Measurements from ENCODE around the gene POLR2E.

DNA sequence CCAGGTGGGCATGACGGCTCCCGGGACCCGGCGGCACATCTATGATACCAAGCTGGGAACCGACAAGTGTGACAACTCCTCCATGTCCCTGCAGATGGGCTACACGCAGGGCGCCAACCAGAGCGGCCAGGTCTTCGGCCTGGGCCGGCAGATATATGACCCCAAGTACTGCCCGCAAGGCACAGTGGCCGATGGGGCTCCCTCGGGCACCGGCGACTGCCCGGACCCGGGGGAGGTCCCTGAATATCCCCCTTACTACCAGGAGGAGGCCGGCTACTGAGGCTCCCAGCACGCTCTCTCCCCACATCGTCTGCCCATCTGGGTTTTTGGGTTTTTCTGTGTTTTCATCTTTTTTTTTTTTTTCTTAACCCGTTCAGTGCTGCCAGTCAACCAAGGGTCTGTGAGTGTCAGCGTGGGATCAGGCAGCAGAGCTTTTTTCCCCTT is 57.5 kb downstream of the POLR2E start:
- TF ChIP-seq RAD21 (IDR thresholded peaks at IDR 0.05; ENCODE audit: low read length): no peak
- TF ChIP-seq, protein P1, sequence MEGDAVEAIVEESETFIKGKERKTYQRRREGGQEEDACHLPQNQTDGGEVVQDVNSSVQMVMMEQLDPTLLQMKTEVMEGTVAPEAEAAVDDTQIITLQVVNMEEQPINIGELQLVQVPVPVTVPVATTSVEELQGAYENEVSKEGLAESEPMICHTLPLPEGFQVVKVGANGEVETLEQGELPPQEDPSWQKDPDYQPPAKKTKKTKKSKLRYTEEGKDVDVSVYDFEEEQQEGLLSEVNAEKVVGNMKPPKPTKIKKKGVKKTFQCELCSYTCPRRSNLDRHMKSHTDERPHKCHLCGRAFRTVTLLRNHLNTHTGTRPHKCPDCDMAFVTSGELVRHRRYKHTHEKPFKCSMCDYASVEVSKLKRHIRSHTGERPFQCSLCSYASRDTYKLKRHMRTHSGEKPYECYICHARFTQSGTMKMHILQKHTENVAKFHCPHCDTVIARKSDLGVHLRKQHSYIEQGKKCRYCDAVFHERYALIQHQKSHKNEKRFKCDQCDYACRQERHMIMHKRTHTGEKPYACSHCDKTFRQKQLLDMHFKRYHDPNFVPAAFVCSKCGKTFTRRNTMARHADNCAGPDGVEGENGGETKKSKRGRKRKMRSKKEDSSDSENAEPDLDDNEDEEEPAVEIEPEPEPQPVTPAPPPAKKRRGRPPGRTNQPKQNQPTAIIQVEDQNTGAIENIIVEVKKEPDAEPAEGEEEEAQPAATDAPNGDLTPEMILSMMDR (IDR thresholded peaks at IDR 0.05): no peak
- no peak for TF ChIP-seq FOSL2 (IDR thresholded peaks at IDR 0.05; ENCODE audit: borderline replicate concordance, low read depth)
- TF ChIP-seq, protein P2, sequence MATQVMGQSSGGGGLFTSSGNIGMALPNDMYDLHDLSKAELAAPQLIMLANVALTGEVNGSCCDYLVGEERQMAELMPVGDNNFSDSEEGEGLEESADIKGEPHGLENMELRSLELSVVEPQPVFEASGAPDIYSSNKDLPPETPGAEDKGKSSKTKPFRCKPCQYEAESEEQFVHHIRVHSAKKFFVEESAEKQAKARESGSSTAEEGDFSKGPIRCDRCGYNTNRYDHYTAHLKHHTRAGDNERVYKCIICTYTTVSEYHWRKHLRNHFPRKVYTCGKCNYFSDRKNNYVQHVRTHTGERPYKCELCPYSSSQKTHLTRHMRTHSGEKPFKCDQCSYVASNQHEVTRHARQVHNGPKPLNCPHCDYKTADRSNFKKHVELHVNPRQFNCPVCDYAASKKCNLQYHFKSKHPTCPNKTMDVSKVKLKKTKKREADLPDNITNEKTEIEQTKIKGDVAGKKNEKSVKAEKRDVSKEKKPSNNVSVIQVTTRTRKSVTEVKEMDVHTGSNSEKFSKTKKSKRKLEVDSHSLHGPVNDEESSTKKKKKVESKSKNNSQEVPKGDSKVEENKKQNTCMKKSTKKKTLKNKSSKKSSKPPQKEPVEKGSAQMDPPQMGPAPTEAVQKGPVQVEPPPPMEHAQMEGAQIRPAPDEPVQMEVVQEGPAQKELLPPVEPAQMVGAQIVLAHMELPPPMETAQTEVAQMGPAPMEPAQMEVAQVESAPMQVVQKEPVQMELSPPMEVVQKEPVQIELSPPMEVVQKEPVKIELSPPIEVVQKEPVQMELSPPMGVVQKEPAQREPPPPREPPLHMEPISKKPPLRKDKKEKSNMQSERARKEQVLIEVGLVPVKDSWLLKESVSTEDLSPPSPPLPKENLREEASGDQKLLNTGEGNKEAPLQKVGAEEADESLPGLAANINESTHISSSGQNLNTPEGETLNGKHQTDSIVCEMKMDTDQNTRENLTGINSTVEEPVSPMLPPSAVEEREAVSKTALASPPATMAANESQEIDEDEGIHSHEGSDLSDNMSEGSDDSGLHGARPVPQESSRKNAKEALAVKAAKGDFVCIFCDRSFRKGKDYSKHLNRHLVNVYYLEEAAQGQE (IDR thresholded peaks at IDR 0.05; ENCODE audit: low read depth, low read length): no peak
- no peak for TF ChIP-seq EZH2phosphoT487 (IDR thresholded peaks at IDR 0.05; ENCODE audit: borderline replicate concordance, low read depth)
- no peak for TF ChIP-seq SMC3 (IDR thresholded peaks at IDR 0.05; ENCODE audit: low read depth, low read length)
- no peak for TF ChIP-seq TCF12 (IDR thresholded peaks at IDR 0.05)
- TF ChIP-seq, protein P3, sequence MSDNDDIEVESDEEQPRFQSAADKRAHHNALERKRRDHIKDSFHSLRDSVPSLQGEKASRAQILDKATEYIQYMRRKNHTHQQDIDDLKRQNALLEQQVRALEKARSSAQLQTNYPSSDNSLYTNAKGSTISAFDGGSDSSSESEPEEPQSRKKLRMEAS (IDR thresholded peaks at IDR 0.05; ENCODE audit: low read depth): no peak
- TF ChIP-seq, protein P4, sequence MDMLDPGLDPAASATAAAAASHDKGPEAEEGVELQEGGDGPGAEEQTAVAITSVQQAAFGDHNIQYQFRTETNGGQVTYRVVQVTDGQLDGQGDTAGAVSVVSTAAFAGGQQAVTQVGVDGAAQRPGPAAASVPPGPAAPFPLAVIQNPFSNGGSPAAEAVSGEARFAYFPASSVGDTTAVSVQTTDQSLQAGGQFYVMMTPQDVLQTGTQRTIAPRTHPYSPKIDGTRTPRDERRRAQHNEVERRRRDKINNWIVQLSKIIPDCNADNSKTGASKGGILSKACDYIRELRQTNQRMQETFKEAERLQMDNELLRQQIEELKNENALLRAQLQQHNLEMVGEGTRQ (IDR thresholded peaks at IDR 0.05; ENCODE audit: borderline replicate concordance, low read depth, low read length): no peak
- TF ChIP-seq EP300 (IDR thresholded peaks at IDR 0.05; ENCODE audit: borderline replicate concordance in 1 of 2, low read depth in 1 of 2, low read length in 1 of 2): no peak
- no peak for TF ChIP-seq TAF1 (IDR thresholded peaks at IDR 0.05; ENCODE audit: borderline replicate concordance, low read depth, low read length)
- TF ChIP-seq POLR2AphosphoS5 (IDR thresholded peaks at IDR 0.05; ENCODE audit: low read depth, low read length): no peak
